Effector memory CD8-positive, alpha-beta T cell (primary cell): Measurements from ENCODE around the gene DGCR8.

Source experiments
- ATAC-seq: fragments of 150-1000 bp; cut with Tn5 transposase; replicated peaks from 2 replicates; pipeline ENCODE4 v1.10.0; 2021; ENCODE audit warnings: mild to moderate bottlenecking, moderate library complexity
- DNase-seq, 3 experiments: peaks; one replicate each; pipeline ENCODE4 v3.0.0; 2021
- H3K27ac Mint-ChIP-seq, 2 donors: one replicate each; pipeline ENCODE4 v1.8.0; 2022; ENCODE audit warnings: mild to moderate bottlenecking in 2 of 2, mixed read lengths in 2 of 2, moderate library complexity in 2 of 2
- H3K27me3 Mint-ChIP-seq, 2 donors: one replicate each; pipeline ENCODE4 v1.8.0; 2022; ENCODE audit warnings: mixed read lengths in 2 of 2
- H3K36me3 Mint-ChIP-seq: one replicate; pipeline ENCODE4 v1.8.0; 2022; ENCODE audit warnings: mild to moderate bottlenecking, moderate library complexity, mixed read lengths; ENCODE audit not compliant: insufficient read depth
- H3K4me1 Mint-ChIP-seq, 2 donors: one replicate each; pipeline ENCODE4 v1.8.0; 2022; ENCODE audit warnings: low read depth in 2 of 2, mixed read lengths in 2 of 2
- H3K4me3 Mint-ChIP-seq, 2 donors: one replicate each; pipeline ENCODE4 v1.8.0; 2022; ENCODE audit warnings: mild to moderate bottlenecking in 2 of 2, mixed read lengths in 2 of 2, moderate library complexity in 2 of 2
- H3K9me3 Mint-ChIP-seq, 2 donors: one replicate each; pipeline ENCODE4 v1.8.0; 2022; ENCODE audit warnings: mixed read lengths in 2 of 2

The DGCR8 gene

GRCh38 chr22:20135806-20136602 lies 56.0 kb downstream of the DGCR8 start:
- Mint-ChIP-seq H3K4me3 (no peak overlapping the region), H3K4me1 (peaks cover 13 to 40% of the 10 kb centered on the region in 2 donors), H3K36me3 (peaks cover 3% of the 10 kb centered on the region), H3K27me3 (no peaks in the 10 kb centered on the region), H3K9me3 (no peaks in the 10 kb centered on the region), H3K27ac (no peak overlapping the region)
- no peak for DNase-seq
- ATAC-seq = no peak

- Mint-ChIP-seq H3K4me1 (peaks cover 13 to 40% of the 10 kb centered on the region in 2 donors), H3K9me3 (no peaks in the 10 kb centered on the region), H3K4me3 (no peak overlapping the region), H3K36me3 (peaks cover 3% of the 10 kb centered on the region), H3K27me3 (no peaks in the 10 kb centered on the region), H3K27ac (no peak overlapping the region)
- DNase-seq (no peak), ATAC-seq (no peak)
These were observed 56.5 kb downstream of the DGCR8 start for GRCh38 chr22:20136603-20136873.

- peaks cover 13 to 40% of the 10 kb centered on the region in 2 donors for H3K4me1 Mint-ChIP-seq
- peaks cover 3% of the 10 kb centered on the region for H3K36me3 Mint-ChIP-seq
These were observed 57.1 kb downstream of the DGCR8 start for GRCh38 chr22:20137113-20137512.

GRCh38 chr22:20137671-20138416 lies 57.8 kb downstream of the DGCR8 start:
- no peak for ATAC-seq
- H3K27ac Mint-ChIP-seq = peak overlapping the region in 1 of 2 donors; percentile 77
- no peak overlapping the region for H3K4me3 Mint-ChIP-seq
- H3K27me3 Mint-ChIP-seq = no peaks in the 10 kb centered on the region
- peaks cover 3% of the 10 kb centered on the region for H3K36me3 Mint-ChIP-seq
- DNase-seq = no peak
- H3K9me3 Mint-ChIP-seq = no peaks in the 10 kb centered on the region
- peaks cover 13 to 36% of the 10 kb centered on the region in 2 donors for H3K4me1 Mint-ChIP-seq

More at GRCh38 chr22:20137113-20137512, 57.1 kb downstream of the DGCR8 start:
- Mint-ChIP-seq H3K9me3 (no peaks in the 10 kb centered on the region), H3K27ac (peak overlapping the region in 1 of 2 donors; percentile 77), H3K27me3 (no peaks in the 10 kb centered on the region), H3K4me3 (no peak overlapping the region)
- DNase-seq (no peak), ATAC-seq (no peak)

- no peaks in the 10 kb centered on the region for H3K9me3 Mint-ChIP-seq
- H3K36me3 Mint-ChIP-seq = peaks cover 3% of the 10 kb centered on the region
- ATAC-seq = no peak
- no peak overlapping the region for H3K4me3 Mint-ChIP-seq
- H3K27me3 Mint-ChIP-seq = no peaks in the 10 kb centered on the region
- peak overlapping the region in 1 of 2 donors; percentile 77 for H3K27ac Mint-ChIP-seq
- no peak for DNase-seq
- peaks cover 13 to 32% of the 10 kb centered on the region in 2 donors for H3K4me1 Mint-ChIP-seq
These were observed 58.3 kb downstream of the DGCR8 start for GRCh38 chr22:20138417-20138738.

- peaks cover 3% of the 10 kb centered on the region for H3K36me3 Mint-ChIP-seq
- ATAC-seq (no peak), DNase-seq (no peak)
- H3K27me3 Mint-ChIP-seq = no peaks in the 10 kb centered on the region
- H3K4me1 Mint-ChIP-seq = peaks cover 13 to 28% of the 10 kb centered on the region in 2 donors
- H3K9me3 Mint-ChIP-seq = no peaks in the 10 kb centered on the region
- no peak overlapping the region for H3K27ac Mint-ChIP-seq
- H3K4me3 Mint-ChIP-seq = no peak overlapping the region
These were observed 58.8 kb downstream of the DGCR8 start for GRCh38 chr22:20138868-20139267.

- Mint-ChIP-seq H3K36me3 (peaks cover 6% of the 10 kb centered on the region), H3K27ac (no peak overlapping the region)
These were observed 59.5 kb downstream of the DGCR8 start for GRCh38 chr22:20139391-20140106.

GRCh38 chr22:20140107-20140445 lies 60.0 kb downstream of the DGCR8 start:
- H3K9me3 Mint-ChIP-seq = no peaks in the 10 kb centered on the region
- no peak overlapping the region for H3K4me3 Mint-ChIP-seq
- DNase-seq = no peak
- peaks cover 6% of the 10 kb centered on the region for H3K36me3 Mint-ChIP-seq
- no peak for ATAC-seq
- no peaks in the 10 kb centered on the region for H3K27me3 Mint-ChIP-seq
- H3K27ac Mint-ChIP-seq = no peak overlapping the region
- peaks cover 13 to 21% of the 10 kb centered on the region in 2 donors for H3K4me1 Mint-ChIP-seq

More at GRCh38 chr22:20139391-20140106, 59.5 kb downstream of the DGCR8 start:
- peaks cover 13 to 23% of the 10 kb centered on the region in 2 donors for H3K4me1 Mint-ChIP-seq
- no peak for ATAC-seq
- no peaks in the 10 kb centered on the region for H3K27me3 Mint-ChIP-seq
- H3K4me3 Mint-ChIP-seq = no peak overlapping the region
- DNase-seq = no peak
- no peaks in the 10 kb centered on the region for H3K9me3 Mint-ChIP-seq

GRCh38 chr22:20140521-20140964 lies 60.5 kb downstream of the DGCR8 start:
- Mint-ChIP-seq H3K27me3 (no peaks in the 10 kb centered on the region), H3K27ac (no peak overlapping the region)
- no peak for DNase-seq

GRCh38 chr22:20141186-20142077 lies 61.4 kb downstream of the DGCR8 start:
- ATAC-seq = no peak
- H3K27ac Mint-ChIP-seq = no peak overlapping the region
- no peak overlapping the region for H3K4me3 Mint-ChIP-seq
- DNase-seq = no peak
- H3K4me1 Mint-ChIP-seq = peaks cover 9 to 14% of the 10 kb centered on the region in 2 donors
- H3K9me3 Mint-ChIP-seq = no peaks in the 10 kb centered on the region
- H3K27me3 Mint-ChIP-seq = no peaks in the 10 kb centered on the region
- peaks cover 9% of the 10 kb centered on the region for H3K36me3 Mint-ChIP-seq

More at GRCh38 chr22:20140521-20140964, 60.5 kb downstream of the DGCR8 start:
- no peaks in the 10 kb centered on the region for H3K9me3 Mint-ChIP-seq
- peaks cover 8% of the 10 kb centered on the region for H3K36me3 Mint-ChIP-seq
- no peak for ATAC-seq
- peaks cover 13 to 19% of the 10 kb centered on the region in 2 donors for H3K4me1 Mint-ChIP-seq
- no peak overlapping the region for H3K4me3 Mint-ChIP-seq

GRCh38 chr22:20142711-20143621 lies 62.9 kb downstream of the DGCR8 start:
- Mint-ChIP-seq H3K4me1 (peaks cover 4 to 8% of the 10 kb centered on the region in 2 donors), H3K27me3 (no peaks in the 10 kb centered on the region), H3K27ac (no peak overlapping the region), H3K36me3 (peaks cover 8% of the 10 kb centered on the region), H3K4me3 (no peak overlapping the region), H3K9me3 (no peaks in the 10 kb centered on the region)
- DNase-seq (no peak), ATAC-seq (no peak)
